ENCODE measurements around the gene EXOC2. TPM values are rescaled to one million over a fixed set of nuclear protein-coding genes. Genes with fewer than 3 reads are reported as not detected.

EXOC2 gene
- total RNA-seq, 1 experiment from 2014 or later, result 45.7 TPM

- Mint-ChIP-seq H3K4me1 (peaks cover 17% of the 10 kb centered on the region), H3K36me3 (peaks cover 8% of the 10 kb centered on the region), H3K27me3 (ENCODE audit: low read depth) (no peaks in the 10 kb centered on the region), H3K27ac (no peak overlapping the region), H3K9me3 (no peaks in the 10 kb centered on the region), H3K4me3 (no peak overlapping the region)
- TF ChIP-seq ZSCAN18 (CRISPR knock-in tag; IDR thresholded peaks at IDR 0.05), result no peak
- TF ChIP-seq CREB1 (CRISPR knock-in tag; IDR thresholded peaks at IDR 0.05), result no peak
- no peak for TF ChIP-seq TCF7 (CRISPR knock-in tag; IDR thresholded peaks at IDR 0.05; ENCODE audit: low read depth)
- no peak for TF ChIP-seq MXD4 (CRISPR knock-in tag; IDR thresholded peaks at IDR 0.05; ENCODE audit: borderline replicate concordance)
- TF ChIP-seq CBFB (CRISPR knock-in tag; IDR thresholded peaks at IDR 0.05; ENCODE audit: low read depth), result no peak
- no peak for TF ChIP-seq ZNF423 (CRISPR knock-in tag; IDR thresholded peaks at IDR 0.05)
- no peak for TF ChIP-seq IRF1 (CRISPR knock-in tag; IDR thresholded peaks at IDR 0.05)
- no peak for TF ChIP-seq JUN (CRISPR knock-in tag; IDR thresholded peaks at IDR 0.05)
- TF ChIP-seq ZBTB21 (CRISPR knock-in tag; IDR thresholded peaks at IDR 0.05; ENCODE audit: borderline replicate concordance), result no peak
- no peak for TF ChIP-seq FOXK1 (CRISPR knock-in tag; IDR thresholded peaks at IDR 0.05)
- TF ChIP-seq ATF3 (CRISPR knock-in tag; conservative IDR thresholded peaks at IDR 0.05), result no peak
- ChIA-PET CTCF (no interaction called here), POLR2A (no interaction called here)
- ATAC-seq, result no peak
- DNase-seq (ENCODE audit: low spot score), result no peak
These were observed 93.1 kb downstream of the EXOC2 start for GRCh38 chr6:599576-600448.

GRCh38 chr6:593907-594212, 99.1 kb downstream of the EXOC2 start:
- no peaks in the 10 kb centered on the region for H3K9me3 Mint-ChIP-seq
- DNase-seq (ENCODE audit: low spot score) (peak; percentile 34), ATAC-seq (peak; percentile 95)
- ChIA-PET CTCF (interaction anchor here (0.6 to 3.4 kb wide), 29 partner anchors 8 to 843 kb away, joined by 3 to 27 read pairs (median 5); no protein-coding TSS in a partner anchor), POLR2A (no interaction called here)
- H3K27me3 Mint-ChIP-seq (ENCODE audit: low read depth), result no peaks in the 10 kb centered on the region
- peaks cover 31% of the 10 kb centered on the region for H3K36me3 Mint-ChIP-seq
- peak overlapping the region; percentile 45 for H3K27ac Mint-ChIP-seq
- H3K4me1 Mint-ChIP-seq, result peaks cover 21% of the 10 kb centered on the region
- no peak overlapping the region for H3K4me3 Mint-ChIP-seq
- TF ChIP-seq JAZF1 (CRISPR knock-in tag; IDR thresholded peaks at IDR 0.05), result no peak
- no peak for TF ChIP-seq PREB (CRISPR knock-in tag; IDR thresholded peaks at IDR 0.05; ENCODE audit: borderline replicate concordance)
- TF ChIP-seq TP53 (CRISPR knock-in tag; IDR thresholded peaks at IDR 0.05), result no peak
- no peak for TF ChIP-seq CREB1 (CRISPR knock-in tag; IDR thresholded peaks at IDR 0.05)
- no peak for TF ChIP-seq IRF1 (CRISPR knock-in tag; IDR thresholded peaks at IDR 0.05)
- no peak for TF ChIP-seq JUN (CRISPR knock-in tag; IDR thresholded peaks at IDR 0.05)
- TF ChIP-seq RORB (CRISPR knock-in tag; IDR thresholded peaks at IDR 0.05), result no peak
- TF ChIP-seq ZNF532 (CRISPR knock-in tag; IDR thresholded peaks at IDR 0.05; ENCODE audit: borderline replicate concordance), result no peak
- no peak for TF ChIP-seq MAX (CRISPR knock-in tag; IDR thresholded peaks at IDR 0.05)
- TF ChIP-seq ZNF219 (CRISPR knock-in tag; IDR thresholded peaks at IDR 0.05; ENCODE audit: borderline replicate concordance), result no peak
- TF ChIP-seq ZNF423 (CRISPR knock-in tag; IDR thresholded peaks at IDR 0.05), result no peak

Measured in WTC11 (cell line).